Measurements from ENCODE around the gene CGRRF1. TPM values are rescaled to one million over a fixed set of nuclear protein-coding genes. Genes with fewer than 3 reads are reported as not detected.

CGRRF1 gene, protein sequence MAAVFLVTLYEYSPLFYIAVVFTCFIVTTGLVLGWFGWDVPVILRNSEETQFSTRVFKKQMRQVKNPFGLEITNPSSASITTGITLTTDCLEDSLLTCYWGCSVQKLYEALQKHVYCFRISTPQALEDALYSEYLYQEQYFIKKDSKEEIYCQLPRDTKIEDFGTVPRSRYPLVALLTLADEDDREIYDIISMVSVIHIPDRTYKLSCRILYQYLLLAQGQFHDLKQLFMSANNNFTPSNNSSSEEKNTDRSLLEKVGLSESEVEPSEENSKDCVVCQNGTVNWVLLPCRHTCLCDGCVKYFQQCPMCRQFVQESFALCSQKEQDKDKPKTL
- total RNA-seq (2013; cell fraction: nucleolus; rRNA removed) = 12.5 and 13.8 TPM in 2 replicates
- 8.0 and 10.6 TPM in 2 replicates for total RNA-seq (2014; rRNA removed)
- total RNA-seq (2014; rRNA removed; fragmentation: Illumina TruSeq; extraction: Trizol) = 9.2 and 10.0 TPM in 2 replicates
- total RNA-seq (2021) = 12.2 and 14.1 TPM in 2 replicates
- polyA plus RNA-seq (2011; ENCODE audit: low read depth) = 11.4 TPM
- 14.8 and 16.9 TPM in 2 replicates for polyA plus RNA-seq (2011; rRNA removed)
- polyA plus RNA-seq (2011; cell fraction: cytosol; rRNA removed) = 4.2 and 4.4 TPM in 2 replicates
- 5.7 and 6.1 TPM in 2 replicates for polyA plus RNA-seq (2011; cell fraction: nucleus; rRNA removed)
- polyA plus RNA-seq (2012) = 9.8 and 11.5 TPM in 2 replicates
- 8.7 and 14.2 TPM in 2 replicates for polyA plus RNA-seq (2014; fragmentation: Illumina TruSeq; extraction: Trizol)
- polyA plus RNA-seq (2014; fragmentation: Nextera tagmentation; extraction: Ambion mirVana) = 10 to 100 TPM; 32.1 to 47.7 TPM
- 5.5 and 6.9 TPM in 2 replicates for polyA plus RNA-seq (2014; rRNA removed)
- 10 to 100 TPM; 19.6 to 20.6 TPM for polyA plus RNA-seq (2016; fragmentation: Nextera tagmentation; extraction: Ambion mirVana)
- 5.2 and 5.7 TPM in 2 replicates for polyA minus RNA-seq (2011; rRNA and poly(A)+ RNA removed)
- polyA minus RNA-seq (2011; cell fraction: cytosol; rRNA and poly(A)+ RNA removed) = 0.62 and 4.3 TPM in 2 replicates
- 3.4 and 5.7 TPM in 2 replicates for polyA minus RNA-seq (2011; cell fraction: nucleus; rRNA and poly(A)+ RNA removed)
- Bru-seq, nascent RNA = percentile 80 among the genes with signal in this experiment
- percentile 57 among the genes with signal in this experiment for BruChase-seq, experiment 1, labeled RNA remaining after a 6-hour chase
- BruChase-seq, experiment 2, labeled RNA remaining after a 2-hour chase = percentile 68 among the genes with signal in this experiment
- long read RNA-seq, experiment 1, transcript CGRRF1-201 (6 exons, 2,057 nt) = major isoform, 5 of 12 reads
- long read RNA-seq, experiment 1, partial matches to known transcripts = 0 of 12 reads
- long read RNA-seq, experiment 1, other reads (novel, unspliced or antisense) = 7 of 12 reads
- long read RNA-seq, experiment 2, transcript CGRRF1-201 (6 exons, 2,057 nt) = major isoform, 51 of 84 reads
- long read RNA-seq, experiment 2, partial matches to known transcripts = 1 of 84 reads
- long read RNA-seq, experiment 2, other reads (novel, unspliced or antisense) = 30 of 84 reads

DNA sequence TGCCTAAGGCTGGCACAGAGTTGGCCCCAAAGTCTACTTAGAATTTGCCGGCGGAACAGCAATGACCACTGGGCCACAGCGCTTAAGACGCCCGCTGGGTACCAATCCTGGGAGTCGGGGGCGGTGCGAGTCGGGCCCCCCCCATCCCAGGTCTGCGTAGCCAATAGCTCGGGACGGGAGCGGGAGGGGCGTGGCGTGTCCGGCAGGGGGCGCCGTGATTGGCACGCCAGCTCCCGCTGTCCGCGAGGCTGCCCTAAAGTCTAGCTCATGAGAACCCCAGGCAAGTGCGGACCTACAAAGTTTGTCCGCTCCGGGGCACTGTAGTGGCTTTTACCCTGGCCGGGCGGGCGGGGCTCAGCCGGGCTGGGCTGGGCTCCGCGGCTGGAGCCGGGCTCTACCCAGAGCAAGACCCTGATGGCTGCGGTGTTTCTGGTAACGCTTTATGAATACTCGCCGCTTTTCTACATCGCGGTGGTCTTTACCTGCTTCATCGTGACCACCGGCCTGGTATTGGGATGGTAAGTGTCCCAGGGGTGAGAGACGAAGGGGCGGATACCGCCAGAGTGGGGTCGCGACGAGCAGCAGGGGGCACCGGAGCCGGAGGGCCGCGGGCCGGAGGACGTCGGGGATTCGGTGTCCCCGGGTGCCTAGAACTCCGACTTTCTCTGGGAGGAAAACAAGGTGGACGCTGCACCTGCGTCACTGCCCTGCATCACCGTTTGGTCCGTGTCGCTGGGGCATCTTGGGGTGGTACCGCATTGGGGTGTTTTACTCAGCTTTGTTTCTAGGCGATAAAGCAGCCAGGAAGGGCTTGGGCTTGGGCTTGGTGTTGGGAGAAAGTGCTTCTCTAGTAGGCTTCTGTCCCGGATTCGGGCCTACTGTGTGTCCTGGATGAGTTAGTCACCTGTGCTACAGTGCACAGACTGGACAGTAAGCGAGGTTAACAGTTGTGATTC lies at the start of gene CGRRF1:
TSS of gene CGRRF1 (plus strand) at position 361 of the 956 bp plus-strand sequence. CDS start at position 415, 54 bp downstream.
- peak; percentile 98 for ATAC-seq
- peak; percentile 91 for DNase-seq (ENCODE audit: low read depth, low spot score)
- SMC1A ChIA-PET (ENCODE audit: uncharacterized antibody, unreplicated experiment) = interaction anchor here (0.7 to 2.3 kb wide), 9 partner anchors 13 to 563 kb away, joined by 3 to 8 read pairs (median 3); partner anchors contain the start of gene GMFB
- Histone ChIP-seq H3K36me3 (ENCODE audit: control insufficient read depth in 2 of 2, insufficient read depth in 2 of 2, low read length in 1 of 2) (no peaks in the 10 kb centered on the region), H2AFZ (ENCODE audit: control insufficient read depth, low read depth, low read length) (peak within 1 kb of the TSS; percentile 92), H3K4me1 (ENCODE audit: control insufficient read depth, insufficient read depth, low read length) (peaks cover 3% of the 10 kb centered on the region), H3K27ac (ENCODE audit: control insufficient read depth, insufficient read depth) (peak within 1 kb of the TSS; percentile 72), H3K4me3 (peak within 1 kb of the TSS; percentile 91), H3K9me3 (replicated peaks; ENCODE audit: control insufficient read depth, insufficient read depth, low read length) (no peaks in the 10 kb centered on the region), H4K20me1 (ENCODE audit: control insufficient read depth, insufficient read depth) (no peaks in the 10 kb centered on the region), H3K79me2 (ENCODE audit: control insufficient read depth, insufficient read depth, low read length) (peaks cover 17% of the 10 kb centered on the region), H3K4me2 (ENCODE audit: control insufficient read depth, insufficient read depth) (peak within 1 kb of the TSS; percentile 85), H3K27me3 (replicated peaks in 1 of 2; ENCODE audit: control insufficient read depth in 2 of 2, insufficient read depth in 2 of 2, low read length in 1 of 2) (no peaks in the 10 kb centered on the region), H3K9ac (ENCODE audit: control insufficient read depth, insufficient read depth, low read length) (peak within 1 kb of the TSS; percentile 85)
- 1% methylated on average over 66 of the region's 66 CpGs for WGBS (ENCODE audit: insufficient coverage, insufficient replicate concordance, low lambda C conversion rate, missing lambda C conversion rate)
- in situ Hi-C loops (cut with MboI) = no loop called here
- CTCF ChIA-PET = interaction anchor here (0.6 to 2.4 kb wide), 12 partner anchors 10 to 119 kb away, joined by 3 to 22 read pairs (median 3); partner anchors contain the start of genes CDKN3 and GMFB
- RAD21 ChIA-PET (ENCODE audit: unreplicated experiment) = interaction anchor here (0.6 to 2.9 kb wide), 12 partner anchors 18 to 372 kb away, joined by 3 to 15 read pairs (median 4); partner anchors contain the start of genes CDKN3 and GMFB
- intact Hi-C loops (cut with micrococcal nuclease; ENCODE audit: unreplicated experiment) = loop anchor here (2.0 kb wide), 1 partner anchor 21 kb away; the partner anchor contains the start of gene GMFB
- POLR2A ChIA-PET = interaction anchor here (0.9 to 2.6 kb wide), 5 partner anchors 8 to 112 kb away, joined by 3 to 19 read pairs (median 5); partner anchors contain the start of gene CDKN3
- peak; percentile 81 for FAIRE-seq
- no TSS peak for BruUV-seq (replicated peaks)
- TF ChIP-seq SIN3A (IDR thresholded peaks at IDR 0.05; ENCODE audit: low read depth, low read length) (peak; percentile 54; the same call in 1 of the 2 replicates), MXI1 (IDR thresholded peaks at IDR 0.05; ENCODE audit: low read depth, low read length) (peak; percentile 66; the same call in 1 of the 2 replicates), PAX5 (IDR thresholded peaks at IDR 0.05; ENCODE audit: borderline replicate concordance, low read depth, low read length) (0 out of 2 replicates have a peak, but pooled peaks have one; percentile 27), NBN (IDR thresholded peaks at IDR 0.05) (peak; percentile 31; the same call in 1 of the 2 replicates)
- TF ChIP-seq, protein P1, sequence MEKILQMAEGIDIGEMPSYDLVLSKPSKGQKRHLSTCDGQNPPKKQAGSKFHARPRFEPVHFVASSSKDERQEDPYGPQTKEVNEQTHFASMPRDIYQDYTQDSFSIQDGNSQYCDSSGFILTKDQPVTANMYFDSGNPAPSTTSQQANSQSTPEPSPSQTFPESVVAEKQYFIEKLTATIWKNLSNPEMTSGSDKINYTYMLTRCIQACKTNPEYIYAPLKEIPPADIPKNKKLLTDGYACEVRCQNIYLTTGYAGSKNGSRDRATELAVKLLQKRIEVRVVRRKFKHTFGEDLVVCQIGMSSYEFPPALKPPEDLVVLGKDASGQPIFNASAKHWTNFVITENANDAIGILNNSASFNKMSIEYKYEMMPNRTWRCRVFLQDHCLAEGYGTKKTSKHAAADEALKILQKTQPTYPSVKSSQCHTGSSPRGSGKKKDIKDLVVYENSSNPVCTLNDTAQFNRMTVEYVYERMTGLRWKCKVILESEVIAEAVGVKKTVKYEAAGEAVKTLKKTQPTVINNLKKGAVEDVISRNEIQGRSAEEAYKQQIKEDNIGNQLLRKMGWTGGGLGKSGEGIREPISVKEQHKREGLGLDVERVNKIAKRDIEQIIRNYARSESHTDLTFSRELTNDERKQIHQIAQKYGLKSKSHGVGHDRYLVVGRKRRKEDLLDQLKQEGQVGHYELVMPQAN (conservative IDR thresholded peaks at IDR 0.05) = peak; percentile 25; the same call in 1 of the 2 replicates
- TF ChIP-seq, protein P2, sequence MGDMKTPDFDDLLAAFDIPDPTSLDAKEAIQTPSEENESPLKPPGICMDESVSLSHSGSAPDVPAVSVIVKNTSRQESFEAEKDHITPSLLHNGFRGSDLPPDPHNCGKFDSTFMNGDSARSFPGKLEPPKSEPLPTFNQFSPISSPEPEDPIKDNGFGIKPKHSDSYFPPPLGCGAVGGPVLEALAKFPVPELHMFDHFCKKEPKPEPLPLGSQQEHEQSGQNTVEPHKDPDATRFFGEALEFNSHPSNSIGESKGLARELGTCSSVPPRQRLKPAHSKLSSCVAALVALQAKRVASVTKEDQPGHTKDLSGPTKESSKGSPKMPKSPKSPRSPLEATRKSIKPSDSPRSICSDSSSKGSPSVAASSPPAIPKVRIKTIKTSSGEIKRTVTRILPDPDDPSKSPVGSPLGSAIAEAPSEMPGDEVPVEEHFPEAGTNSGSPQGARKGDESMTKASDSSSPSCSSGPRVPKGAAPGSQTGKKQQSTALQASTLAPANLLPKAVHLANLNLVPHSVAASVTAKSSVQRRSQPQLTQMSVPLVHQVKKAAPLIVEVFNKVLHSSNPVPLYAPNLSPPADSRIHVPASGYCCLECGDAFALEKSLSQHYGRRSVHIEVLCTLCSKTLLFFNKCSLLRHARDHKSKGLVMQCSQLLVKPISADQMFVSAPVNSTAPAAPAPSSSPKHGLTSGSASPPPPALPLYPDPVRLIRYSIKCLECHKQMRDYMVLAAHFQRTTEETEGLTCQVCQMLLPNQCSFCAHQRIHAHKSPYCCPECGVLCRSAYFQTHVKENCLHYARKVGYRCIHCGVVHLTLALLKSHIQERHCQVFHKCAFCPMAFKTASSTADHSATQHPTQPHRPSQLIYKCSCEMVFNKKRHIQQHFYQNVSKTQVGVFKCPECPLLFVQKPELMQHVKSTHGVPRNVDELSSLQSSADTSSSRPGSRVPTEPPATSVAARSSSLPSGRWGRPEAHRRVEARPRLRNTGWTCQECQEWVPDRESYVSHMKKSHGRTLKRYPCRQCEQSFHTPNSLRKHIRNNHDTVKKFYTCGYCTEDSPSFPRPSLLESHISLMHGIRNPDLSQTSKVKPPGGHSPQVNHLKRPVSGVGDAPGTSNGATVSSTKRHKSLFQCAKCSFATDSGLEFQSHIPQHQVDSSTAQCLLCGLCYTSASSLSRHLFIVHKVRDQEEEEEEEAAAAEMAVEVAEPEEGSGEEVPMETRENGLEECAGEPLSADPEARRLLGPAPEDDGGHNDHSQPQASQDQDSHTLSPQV (IDR thresholded peaks at IDR 0.05) = no peak

All from GM12878 (cell line).